ENCODE data around the gene CCNB2.

CCNB2 gene

GRCh38 chr15:59111251-59111650, 6.3 kb downstream of the CCNB2 start:
- no peaks in the 10 kb centered on the region for H3K9me3 ChIP-seq (ENCODE audit: control insufficient read depth, insufficient read depth, low read length)
- H3K27ac ChIP-seq (ENCODE audit: low read depth, low read length) = no peak overlapping the region
- H3K9me2 ChIP-seq (replicated peaks; ENCODE audit: control insufficient read depth, low read length) = no peaks in the 10 kb centered on the region
- H4K20me1 ChIP-seq (ENCODE audit: control insufficient read depth, insufficient read depth, low read depth, low read length) = no peaks in the 10 kb centered on the region
- peaks cover 89% of the 10 kb centered on the region for H3K36me3 ChIP-seq (ENCODE audit: control insufficient read depth, low read length)
- TF ChIP-seq, protein P1, sequence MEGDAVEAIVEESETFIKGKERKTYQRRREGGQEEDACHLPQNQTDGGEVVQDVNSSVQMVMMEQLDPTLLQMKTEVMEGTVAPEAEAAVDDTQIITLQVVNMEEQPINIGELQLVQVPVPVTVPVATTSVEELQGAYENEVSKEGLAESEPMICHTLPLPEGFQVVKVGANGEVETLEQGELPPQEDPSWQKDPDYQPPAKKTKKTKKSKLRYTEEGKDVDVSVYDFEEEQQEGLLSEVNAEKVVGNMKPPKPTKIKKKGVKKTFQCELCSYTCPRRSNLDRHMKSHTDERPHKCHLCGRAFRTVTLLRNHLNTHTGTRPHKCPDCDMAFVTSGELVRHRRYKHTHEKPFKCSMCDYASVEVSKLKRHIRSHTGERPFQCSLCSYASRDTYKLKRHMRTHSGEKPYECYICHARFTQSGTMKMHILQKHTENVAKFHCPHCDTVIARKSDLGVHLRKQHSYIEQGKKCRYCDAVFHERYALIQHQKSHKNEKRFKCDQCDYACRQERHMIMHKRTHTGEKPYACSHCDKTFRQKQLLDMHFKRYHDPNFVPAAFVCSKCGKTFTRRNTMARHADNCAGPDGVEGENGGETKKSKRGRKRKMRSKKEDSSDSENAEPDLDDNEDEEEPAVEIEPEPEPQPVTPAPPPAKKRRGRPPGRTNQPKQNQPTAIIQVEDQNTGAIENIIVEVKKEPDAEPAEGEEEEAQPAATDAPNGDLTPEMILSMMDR (IDR thresholded peaks at IDR 0.05; ENCODE audit: low read depth, low read length, poor library complexity, severe bottlenecking) = no peak
- TF ChIP-seq EZH2phosphoT487 (IDR thresholded peaks at IDR 0.05; ENCODE audit: borderline replicate concordance, low read length) = no peak
- H3K79me2 ChIP-seq (ENCODE audit: control insufficient read depth, low read length) = peaks cover 55% of the 10 kb centered on the region
- H3K4me3 ChIP-seq (ENCODE audit: low read length) = no peak overlapping the region
- H3K4me1 ChIP-seq (ENCODE audit: control insufficient read depth, low read length) = peaks cover 11% of the 10 kb centered on the region
- H3K4me2 ChIP-seq (ENCODE audit: low read length) = no peak overlapping the region
- no peaks in the 10 kb centered on the region for H3K27me3 ChIP-seq (ENCODE audit: control insufficient read depth, low read length)
- no peaks in the 10 kb centered on the region for H3F3A ChIP-seq (ENCODE audit: control insufficient read depth, insufficient read depth)

DNA sequence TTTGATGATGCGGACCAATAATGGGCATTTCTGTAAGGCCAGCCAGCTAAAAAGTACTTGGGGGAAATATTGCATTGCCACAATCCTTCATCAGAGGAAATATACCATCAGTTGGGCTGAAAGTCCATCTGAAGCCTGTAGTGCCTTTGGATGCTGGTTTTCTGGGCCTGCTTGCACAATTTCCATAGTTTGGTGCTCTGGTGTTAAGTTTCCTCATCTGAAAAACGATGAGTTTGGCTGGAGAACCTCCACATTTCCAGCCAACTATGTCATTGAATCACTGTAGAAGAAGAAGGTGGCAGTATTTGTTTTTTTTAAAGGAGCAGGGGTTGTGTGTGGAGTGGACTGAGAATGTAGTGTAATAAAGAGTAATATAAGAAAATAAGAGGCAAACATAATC, 10.1 kb downstream of the CCNB2 start:
- Histone ChIP-seq H3K9me2 (replicated peaks; ENCODE audit: control insufficient read depth, low read length) (no peaks in the 10 kb centered on the region), H3K27me3 (ENCODE audit: control insufficient read depth, low read length) (no peaks in the 10 kb centered on the region), H3K4me1 (ENCODE audit: control insufficient read depth, low read length) (no peaks in the 10 kb centered on the region), H4K20me1 (ENCODE audit: control insufficient read depth, insufficient read depth, low read depth, low read length) (no peaks in the 10 kb centered on the region), H3K27ac (ENCODE audit: low read depth, low read length) (no peak overlapping the region), H3F3A (ENCODE audit: control insufficient read depth, insufficient read depth) (0 out of 2 replicates have a peak, but pooled peaks cover 2% of the 10 kb centered on the region), H3K4me3 (ENCODE audit: low read length) (no peak overlapping the region), H3K79me2 (ENCODE audit: control insufficient read depth, low read length) (peaks cover 26% of the 10 kb centered on the region), H3K4me2 (ENCODE audit: low read length) (no peak overlapping the region), H3K9me3 (ENCODE audit: control insufficient read depth, insufficient read depth, low read length) (no peaks in the 10 kb centered on the region), H3K36me3 (ENCODE audit: control insufficient read depth, low read length) (peaks cover 92% of the 10 kb centered on the region)
- TF ChIP-seq, protein P1 (IDR thresholded peaks at IDR 0.05; ENCODE audit: low read depth, low read length, poor library complexity, severe bottlenecking) = no peak
- no peak for TF ChIP-seq EZH2phosphoT487 (IDR thresholded peaks at IDR 0.05; ENCODE audit: borderline replicate concordance, low read length)

DNA sequence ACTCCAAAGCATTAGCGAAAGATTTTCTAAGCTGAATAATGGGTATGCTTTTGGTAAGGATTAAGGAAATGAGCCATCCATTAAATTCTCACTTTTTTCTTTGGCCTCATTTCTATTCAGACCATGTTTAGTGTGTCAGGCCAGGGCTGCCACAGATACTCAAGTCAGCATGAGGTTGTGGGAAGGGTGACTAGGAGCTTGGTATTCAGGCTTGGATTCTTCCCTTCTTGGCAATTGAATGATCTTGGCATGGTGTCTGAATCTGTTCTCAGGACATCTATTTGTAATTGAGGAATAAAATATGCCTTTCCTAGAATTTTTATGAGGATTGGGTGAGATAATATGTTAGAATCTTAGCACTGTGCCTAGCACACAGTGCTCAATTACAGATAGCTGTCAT, 11.2 kb downstream of the CCNB2 start:
- H3K4me2 ChIP-seq (ENCODE audit: low read length) = no peak overlapping the region
- H3K27me3 ChIP-seq (ENCODE audit: control insufficient read depth, low read length) = no peaks in the 10 kb centered on the region
- H3K4me1 ChIP-seq (ENCODE audit: control insufficient read depth, low read length) = no peaks in the 10 kb centered on the region
- 0 out of 2 replicates have a peak, but pooled peaks cover 5% of the 10 kb centered on the region for H3F3A ChIP-seq (ENCODE audit: control insufficient read depth, insufficient read depth)
- peaks cover 17% of the 10 kb centered on the region for H3K79me2 ChIP-seq (ENCODE audit: control insufficient read depth, low read length)
- no peaks in the 10 kb centered on the region for H3K9me2 ChIP-seq (replicated peaks; ENCODE audit: control insufficient read depth, low read length)
- no peaks in the 10 kb centered on the region for H3K9me3 ChIP-seq (ENCODE audit: control insufficient read depth, insufficient read depth, low read length)
- TF ChIP-seq EZH2phosphoT487 (IDR thresholded peaks at IDR 0.05; ENCODE audit: borderline replicate concordance, low read length) = no peak
- TF ChIP-seq, protein P1 (IDR thresholded peaks at IDR 0.05; ENCODE audit: low read depth, low read length, poor library complexity, severe bottlenecking) = no peak
- H3K4me3 ChIP-seq (ENCODE audit: low read length) = no peak overlapping the region
- H4K20me1 ChIP-seq (ENCODE audit: control insufficient read depth, insufficient read depth, low read depth, low read length) = peaks cover 4% of the 10 kb centered on the region; the same call in 1 of the 2 replicates
- peaks cover 92% of the 10 kb centered on the region for H3K36me3 ChIP-seq (ENCODE audit: control insufficient read depth, low read length)
- no peak overlapping the region for H3K27ac ChIP-seq (ENCODE audit: low read depth, low read length)

Data from DOHH2 (cell line).